Keratinocyte (primary cell): ENCODE measurements around the gene NPY4R2.
"Not testable (repeated sequence)": the region's sequence is repeated elsewhere in the genome, so short reads cannot be mapped to it uniquely, and the experiment has no call there.

Source experiments
- EZH2 ChIP-seq: IDR thresholded peaks from one replicate; pipeline ENCODE4 v1.6.1; 2012; ENCODE audit warnings: inconsistent platforms, mild to moderate bottlenecking, low read length, moderate library complexity
- TF ChIP-seq, protein P1 (sequence below), 3 experiments: IDR thresholded peaks in 1 of 3; conservative IDR thresholded peaks in 1 of 3; optimal IDR thresholded peaks in 1 of 3; 2 replicates in 2 of 3; 3 replicates in 1 of 3; pipeline versions ENCODE3 to v1.5.1; 2011; ENCODE audit warnings: low read length in 3 of 3, mild to moderate bottlenecking in 3 of 3, moderate library complexity in 2 of 3, control low read depth in 1 of 3, inconsistent platforms in 1 of 3; ENCODE audit not compliant: insufficient read depth in 2 of 3; ENCODE audit errors: extremely low read depth in 1 of 3

DNA sequence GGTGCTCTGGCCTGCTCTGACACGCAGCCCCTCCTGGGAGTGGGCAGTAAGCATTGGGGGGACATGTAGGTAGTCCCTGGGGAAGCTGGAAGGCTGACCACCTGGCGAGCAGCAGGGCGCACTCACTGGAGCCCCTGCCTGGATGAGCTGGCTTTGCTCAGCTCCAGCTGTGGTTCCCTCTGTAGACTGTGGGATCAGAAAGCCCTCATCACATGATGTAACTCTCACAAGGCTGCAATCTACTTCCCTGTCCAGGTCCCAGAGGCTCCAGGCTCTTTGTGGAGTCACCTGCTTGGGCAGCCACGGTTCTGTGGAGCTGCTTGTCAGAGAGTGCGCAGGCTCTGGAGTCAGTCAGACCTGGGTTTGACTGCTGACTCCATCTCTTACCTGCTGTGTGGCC is 44.3 kb downstream of the NPY4R2 start:
- TF ChIP-seq EZH2, result not testable (repeated sequence)
- TF ChIP-seq, protein P1, sequence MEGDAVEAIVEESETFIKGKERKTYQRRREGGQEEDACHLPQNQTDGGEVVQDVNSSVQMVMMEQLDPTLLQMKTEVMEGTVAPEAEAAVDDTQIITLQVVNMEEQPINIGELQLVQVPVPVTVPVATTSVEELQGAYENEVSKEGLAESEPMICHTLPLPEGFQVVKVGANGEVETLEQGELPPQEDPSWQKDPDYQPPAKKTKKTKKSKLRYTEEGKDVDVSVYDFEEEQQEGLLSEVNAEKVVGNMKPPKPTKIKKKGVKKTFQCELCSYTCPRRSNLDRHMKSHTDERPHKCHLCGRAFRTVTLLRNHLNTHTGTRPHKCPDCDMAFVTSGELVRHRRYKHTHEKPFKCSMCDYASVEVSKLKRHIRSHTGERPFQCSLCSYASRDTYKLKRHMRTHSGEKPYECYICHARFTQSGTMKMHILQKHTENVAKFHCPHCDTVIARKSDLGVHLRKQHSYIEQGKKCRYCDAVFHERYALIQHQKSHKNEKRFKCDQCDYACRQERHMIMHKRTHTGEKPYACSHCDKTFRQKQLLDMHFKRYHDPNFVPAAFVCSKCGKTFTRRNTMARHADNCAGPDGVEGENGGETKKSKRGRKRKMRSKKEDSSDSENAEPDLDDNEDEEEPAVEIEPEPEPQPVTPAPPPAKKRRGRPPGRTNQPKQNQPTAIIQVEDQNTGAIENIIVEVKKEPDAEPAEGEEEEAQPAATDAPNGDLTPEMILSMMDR (optimal IDR thresholded peaks at IDR 0.05 in 1 of 3, IDR thresholded peaks at IDR 0.05 in 1 of 3, conservative IDR thresholded peaks at IDR 0.05 in 1 of 3; ENCODE audit: extremely low read depth in 1 of 3, insufficient read depth in 2 of 3, low read length in 3 of 3), result not testable (repeated sequence)
